Testis (tissue), 2 donors: ENCODE results near the gene ZNF554.

ENCODE experiments used
- CTCF ChIP-seq, 3 experiments: fragments of 450-650 bp in 2 of 3; fragments of 200-600 bp in 1 of 3; sonication (generic) in 1 of 3; IDR thresholded peaks; one replicate each; pipeline ENCODE4 v1.5.1; 2016 to 2019; ENCODE audit warnings: antibody characterized with exemption in 3 of 3, mild to moderate bottlenecking in 2 of 3, moderate library complexity in 1 of 3
- POLR2A ChIP-seq: fragments of 450-650 bp; IDR thresholded peaks from one replicate; pipeline ENCODE4 v1.6.1; 2017; ENCODE audit warnings: antibody characterized with exemption, mild to moderate bottlenecking, moderate library complexity

- TF ChIP-seq CTCF (IDR thresholded peaks at IDR 0.05) (no peak), POLR2A (no peak)
These were observed 34.2 kb upstream of the ZNF554 start, which contains the start of gene THOP1 for GRCh38 chr19:2785244-2785997.
